ENCODE measurements around the gene RAB26.
"Not testable (repeated sequence)": the region's sequence is repeated elsewhere in the genome, so short reads cannot be mapped to it uniquely, and the experiment has no call there.

The RAB26 gene

GRCh38 chr16:2117341-2117740 is 31.1 kb upstream of the RAB26 start:
- DNase-seq (ENCODE audit: low spot score) = not testable (repeated sequence)

- not testable (repeated sequence) for DNase-seq (ENCODE audit: low spot score)
Measured at GRCh38 chr16:2117960-2118722, 30.3 kb upstream of the RAB26 start.

GRCh38 chr16:2121325-2121724 is 27.1 kb upstream of the RAB26 start:
- DNase-seq (ENCODE audit: low spot score) = peak; percentile 24

- no peak for DNase-seq (ENCODE audit: low spot score)
Measured at GRCh38 chr16:2121853-2122252, 26.6 kb upstream of the RAB26 start.

- no peak for DNase-seq (ENCODE audit: low spot score)
Measured at GRCh38 chr16:2122429-2122828, 26.0 kb upstream of the RAB26 start.

GRCh38 chr16:2122934-2123683 is 25.3 kb upstream of the RAB26 start:
- DNase-seq (ENCODE audit: low spot score) = not testable (repeated sequence)

GRCh38 chr16:2123706-2124376 is 24.6 kb upstream of the RAB26 start:
- DNase-seq (ENCODE audit: low spot score) = not testable (repeated sequence)

- DNase-seq (ENCODE audit: low spot score) = not testable (repeated sequence)
Measured at GRCh38 chr16:2124377-2124693, 24.1 kb upstream of the RAB26 start.

- DNase-seq (ENCODE audit: low spot score) = not testable (repeated sequence)
Measured at GRCh38 chr16:2124694-2125444, 23.6 kb upstream of the RAB26 start.

- not testable (repeated sequence) for DNase-seq (ENCODE audit: low spot score)
Measured at GRCh38 chr16:2125609-2126008, 22.8 kb upstream of the RAB26 start.

GRCh38 chr16:2126161-2126743 is 22.2 kb upstream of the RAB26 start:
- not testable (repeated sequence) for DNase-seq (ENCODE audit: low spot score)

- not testable (repeated sequence) for DNase-seq (ENCODE audit: low spot score)
Measured at GRCh38 chr16:2126928-2127556, 21.4 kb upstream of the RAB26 start.

GRCh38 chr16:2127630-2128280 is 20.7 kb upstream of the RAB26 start:
- DNase-seq (ENCODE audit: low spot score) = peak; percentile 24

GRCh38 chr16:2129251-2129650 is 19.2 kb upstream of the RAB26 start:
- not testable (repeated sequence) for DNase-seq (ENCODE audit: low spot score)

- DNase-seq (ENCODE audit: low spot score) = not testable (repeated sequence)
Measured at GRCh38 chr16:2129890-2130447, 18.5 kb upstream of the RAB26 start.

GRCh38 chr16:2133797-2134196 is 14.6 kb upstream of the RAB26 start:
- DNase-seq (ENCODE audit: low spot score) = not testable (repeated sequence)

GRCh38 chr16:2135071-2135470 is 13.4 kb upstream of the RAB26 start:
- not testable (repeated sequence) for DNase-seq (ENCODE audit: low spot score)

GRCh38 chr16:2135770-2136490 is 12.5 kb upstream of the RAB26 start, which contains the start of gene PKD1:
TSS of gene PKD1 (minus strand) at chr16:2135898. CDS start at chr16:2135689, 209 bp downstream.
- peak; percentile 91 for DNase-seq (ENCODE audit: low spot score)

Measured in hematopoietic multipotent progenitor cell treated with erythropoietin and hydrocortisone succinate and interleukin-3 and kit ligand, for 15 days (in vitro differentiated cells).